Esophagus (tissue), 2 donors: ENCODE results near the gene GNAZ. TPM values are rescaled to one million over a fixed set of nuclear protein-coding genes. Genes with fewer than 3 reads are reported as not detected.

Experiments
- H3K27ac ChIP-seq, 2 donors: one replicate each; pipeline ENCODE4 v1.5.1; 2013; ENCODE audit warnings: low read depth in 2 of 2, mild to moderate bottlenecking in 2 of 2, inconsistent platforms in 1 of 2, low read length in 1 of 2, moderate library complexity in 1 of 2
- H3K27me3 ChIP-seq, 2 donors: one replicate each; pipeline ENCODE4 v1.6.1; 2013; ENCODE audit warnings: low read length in 2 of 2, control low read depth in 1 of 2, mild to moderate bottlenecking in 1 of 2; ENCODE audit not compliant: insufficient read depth in 2 of 2, control insufficient read depth in 1 of 2
- H3K36me3 ChIP-seq, 2 donors: one replicate each; pipeline ENCODE4 v1.6.1; 2013; ENCODE audit warnings: low read length in 1 of 2; ENCODE audit not compliant: control insufficient read depth in 2 of 2, insufficient read depth in 2 of 2
- H3K4me1 ChIP-seq, 2 donors: one replicate each; pipeline ENCODE4 v1.6.1; 2013; ENCODE audit warnings: low read length in 1 of 2; ENCODE audit not compliant: control insufficient read depth in 2 of 2, insufficient read depth in 2 of 2
- H3K4me3 ChIP-seq, 2 donors: one replicate each; pipeline ENCODE4 v1.5.1; 2013; ENCODE audit warnings: low read length in 2 of 2, mild to moderate bottlenecking in 2 of 2, low read depth in 1 of 2, moderate library complexity in 1 of 2
- H3K9me3 ChIP-seq, 2 donors: one replicate each; pipeline ENCODE4 v1.6.1; 2013; ENCODE audit warnings: mild to moderate bottlenecking in 2 of 2, low read depth in 1 of 2, low read length in 1 of 2, moderate library complexity in 1 of 2; ENCODE audit not compliant: control insufficient read depth in 2 of 2, insufficient read depth in 1 of 2
- WGBS, 2 donors: extraction: QIAGEN DNeasy Blood & Tissue Kit; methylation state at CpG; one replicate each; pipeline ENCODE4 v1.1.7; 2013; 5-methylcytosine and 5-hydroxymethylcytosine counted together
- polyA plus RNA-seq, 2 donors: library from polyadenylated mRNA; stranded (reverse); fragments of 200-250 nt; gene quantifications; one replicate each; pipeline ENCODE4 v1.2.3, GENCODE V29; 2013
- donor health status: healthy with polysubstance abuse.
- donor health status: Bipolar disorder and iron deficiency.

The GNAZ gene
- polyA plus RNA-seq, 2 donors = 0.83 to 1.6 TPM

DNA sequence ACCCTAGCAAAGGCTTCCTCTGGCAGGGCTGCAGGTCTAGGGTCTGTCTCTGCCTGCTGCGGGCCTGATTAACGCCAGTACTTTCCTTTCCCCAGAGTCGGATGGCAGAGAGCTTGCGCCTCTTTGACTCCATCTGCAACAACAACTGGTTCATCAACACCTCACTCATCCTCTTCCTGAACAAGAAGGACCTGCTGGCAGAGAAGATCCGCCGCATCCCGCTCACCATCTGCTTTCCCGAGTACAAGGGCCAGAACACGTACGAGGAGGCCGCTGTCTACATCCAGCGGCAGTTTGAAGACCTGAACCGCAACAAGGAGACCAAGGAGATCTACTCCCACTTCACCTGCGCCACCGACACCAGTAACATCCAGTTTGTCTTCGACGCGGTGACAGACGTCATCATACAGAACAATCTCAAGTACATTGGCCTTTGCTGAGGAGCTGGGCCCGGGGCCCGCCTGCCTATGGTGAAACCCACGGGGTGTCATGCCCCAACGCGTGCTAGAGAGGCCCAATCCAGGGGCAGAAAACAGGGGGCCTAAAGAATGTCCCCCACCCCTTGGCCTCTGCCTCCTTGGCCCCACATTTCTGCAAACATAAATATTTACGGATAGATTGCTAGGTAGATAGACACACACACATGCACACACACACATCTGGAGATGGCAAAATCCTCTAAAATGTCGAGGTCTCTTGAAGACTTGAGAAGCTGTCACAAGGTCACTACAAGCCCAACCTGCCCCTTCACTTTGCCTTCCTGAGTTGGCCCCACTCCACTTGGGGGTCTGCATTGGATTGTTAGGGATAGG lies 52.9 kb downstream of the GNAZ start:
- H3K27ac ChIP-seq = no peak overlapping the region
- 94% methylated on average over 26 of the region's 26 CpGs for WGBS, 2 donors
- no peaks in the 10 kb centered on the region for H3K27me3 ChIP-seq
- H3K4me3 ChIP-seq = no peak overlapping the region
- H3K36me3 ChIP-seq = no peaks in the 10 kb centered on the region
- H3K9me3 ChIP-seq = no peaks in the 10 kb centered on the region
- no peaks in the 10 kb centered on the region for H3K4me1 ChIP-seq

DNA sequence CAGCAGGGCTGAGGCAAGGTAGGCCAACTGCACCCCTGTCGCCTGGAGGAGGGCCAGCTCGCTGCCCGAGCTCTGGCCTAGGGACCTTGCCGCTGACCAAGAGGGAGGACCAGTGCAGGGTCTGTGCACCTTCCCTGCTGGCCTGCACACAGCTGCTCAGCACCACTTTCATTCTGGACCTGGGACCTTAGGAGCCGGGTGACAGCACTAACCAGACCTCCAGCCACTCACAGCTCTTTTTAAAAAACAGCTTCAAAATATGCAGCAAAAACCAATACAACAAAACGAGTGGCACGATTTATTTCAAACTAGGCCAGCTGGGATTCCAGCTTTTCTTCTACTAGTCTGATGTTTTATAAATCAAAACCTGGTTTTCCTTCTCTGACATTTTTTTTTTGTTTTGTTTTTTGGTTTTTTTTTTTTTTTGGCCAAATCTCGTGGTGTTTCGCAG lies 53.5 kb downstream of the GNAZ start:
- WGBS, 2 donors = 80 to 82% methylated on average over 9 of the region's 9 CpGs
- no peak overlapping the region for H3K4me3 ChIP-seq
- no peak overlapping the region for H3K27ac ChIP-seq
- no peaks in the 10 kb centered on the region for H3K4me1 ChIP-seq
- no peaks in the 10 kb centered on the region for H3K36me3 ChIP-seq
- H3K9me3 ChIP-seq = no peaks in the 10 kb centered on the region
- H3K27me3 ChIP-seq = no peaks in the 10 kb centered on the region

DNA sequence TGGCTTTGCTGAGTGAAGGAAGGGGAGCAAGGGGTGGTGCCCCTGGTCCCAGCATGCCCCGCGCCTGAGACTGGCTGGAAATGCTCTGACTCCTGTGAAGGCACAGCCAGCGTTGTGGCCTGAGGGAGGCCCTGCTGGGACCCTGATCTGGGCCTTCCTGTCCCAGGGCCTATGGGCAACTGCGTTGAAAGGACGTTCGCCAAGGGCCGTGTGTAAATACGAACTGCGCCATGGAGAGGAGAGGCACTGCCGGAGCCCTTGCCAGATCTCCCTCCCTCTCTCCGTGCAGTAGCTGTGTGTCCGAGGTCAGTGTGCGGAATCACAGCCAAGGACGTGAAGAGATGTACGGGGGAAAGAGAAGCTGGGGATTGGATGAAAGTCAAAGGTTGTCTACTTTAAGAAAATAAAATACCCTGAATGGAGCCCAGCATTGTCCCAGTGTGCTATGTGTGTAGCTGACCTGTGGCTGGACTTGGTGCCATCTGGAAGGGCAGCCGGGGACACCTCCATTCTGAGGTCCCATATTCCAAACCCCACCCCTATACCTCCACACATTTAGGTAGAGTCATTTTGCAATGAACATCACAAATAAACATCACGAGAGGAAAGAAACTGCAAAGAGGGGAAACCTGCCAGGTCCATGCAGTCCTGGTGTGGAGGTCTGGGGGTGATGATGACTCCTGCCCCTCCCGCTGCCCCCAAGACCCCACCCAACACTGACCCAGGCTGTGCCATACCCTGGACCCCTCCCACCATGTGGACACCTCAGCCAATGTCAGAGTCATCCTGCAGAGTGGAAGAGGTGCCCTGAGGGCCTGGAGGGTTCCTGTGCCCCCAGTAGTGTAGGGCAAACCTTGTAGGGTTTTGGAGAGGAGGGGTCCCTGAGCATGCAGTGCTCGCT lies 54.5 kb downstream of the GNAZ start:
- Histone ChIP-seq H3K4me1 (no peaks in the 10 kb centered on the region), H3K9me3 (no peaks in the 10 kb centered on the region), H3K4me3 (no peak overlapping the region), H3K27me3 (no peaks in the 10 kb centered on the region), H3K36me3 (no peaks in the 10 kb centered on the region), H3K27ac (no peak overlapping the region)
- WGBS, 2 donors = 72% methylated on average over 19 of the region's 19 CpGs

DNA sequence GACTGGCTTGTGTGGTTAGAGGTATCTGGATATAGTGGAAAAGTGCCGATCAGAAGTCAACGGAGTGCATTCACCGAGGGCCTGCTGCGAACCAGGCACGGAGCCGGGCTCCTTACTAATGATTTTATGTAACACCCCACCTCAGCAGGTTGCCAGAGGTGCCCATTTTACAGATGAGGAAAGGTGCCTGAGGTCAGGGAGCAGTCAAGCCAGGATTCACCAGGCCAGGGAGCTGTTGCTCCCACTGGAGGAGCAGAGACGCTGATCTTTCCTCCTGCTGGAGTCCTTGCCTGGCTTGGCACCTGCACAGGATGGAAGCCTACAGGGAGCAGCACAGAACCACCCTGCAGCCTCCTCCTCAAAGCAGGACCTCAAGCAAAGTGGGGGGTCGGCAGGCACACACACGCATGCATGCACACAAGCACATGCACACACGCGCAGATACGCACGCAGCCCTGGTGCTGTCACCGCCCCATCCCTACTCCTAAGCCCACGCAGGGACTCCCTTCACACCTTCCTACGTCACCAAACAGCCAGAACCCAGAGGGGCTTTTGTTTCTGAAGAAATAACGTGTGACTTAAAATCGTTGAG lies 55.3 kb downstream of the GNAZ start:
- no peaks in the 10 kb centered on the region for H3K4me1 ChIP-seq
- no peaks in the 10 kb centered on the region for H3K27me3 ChIP-seq
- no peaks in the 10 kb centered on the region for H3K9me3 ChIP-seq
- WGBS, 2 donors = 85 to 86% methylated on average over 18 of the region's 18 CpGs
- no peaks in the 10 kb centered on the region for H3K36me3 ChIP-seq
- H3K4me3 ChIP-seq = no peak overlapping the region
- no peak overlapping the region for H3K27ac ChIP-seq

DNA sequence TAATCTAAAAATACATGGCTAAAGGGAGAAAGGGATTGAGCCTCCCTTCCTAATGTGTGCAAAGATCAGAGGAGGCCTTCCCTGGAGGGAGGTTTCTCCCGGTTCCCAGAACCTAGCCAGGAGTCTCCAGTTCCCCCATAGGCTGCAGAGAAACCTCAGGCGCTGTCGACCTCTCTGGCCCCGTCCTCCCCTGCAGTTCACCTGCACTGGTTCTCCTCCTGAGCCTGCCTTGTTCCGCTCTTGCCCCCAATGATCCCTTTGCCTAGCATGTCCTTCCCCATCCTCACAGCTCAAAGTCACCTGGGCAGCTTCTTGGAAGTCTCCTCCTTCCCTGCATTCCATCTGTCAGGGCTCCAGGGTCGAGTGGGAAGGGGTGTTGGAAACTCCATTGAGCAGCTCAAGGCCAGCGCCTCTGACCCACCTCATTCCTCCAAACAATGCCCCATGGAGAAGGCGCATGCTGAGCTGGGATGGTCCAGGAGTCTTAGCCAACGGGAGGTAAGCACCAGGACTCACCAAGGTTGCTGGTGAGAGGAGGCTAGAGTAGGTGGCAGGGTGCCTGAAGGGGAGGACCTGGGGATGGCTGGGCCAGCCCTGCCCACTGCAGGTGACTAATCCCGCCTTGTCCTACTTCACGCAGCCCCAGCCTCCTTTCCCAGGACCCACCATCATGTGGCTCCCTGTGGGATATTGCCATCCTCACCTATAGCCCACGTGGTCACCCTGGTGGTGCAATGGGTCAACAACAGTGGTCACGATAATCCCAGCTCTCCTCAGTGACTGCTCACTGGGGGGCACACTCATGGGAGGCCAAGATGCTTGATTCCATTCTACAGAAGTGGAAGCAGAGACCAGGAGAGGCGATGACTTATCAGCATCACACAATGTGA lies 56.1 kb downstream of the GNAZ start:
- H3K9me3 ChIP-seq = no peaks in the 10 kb centered on the region
- no peaks in the 10 kb centered on the region for H3K4me1 ChIP-seq
- no peak overlapping the region for H3K4me3 ChIP-seq
- H3K36me3 ChIP-seq = no peaks in the 10 kb centered on the region
- H3K27me3 ChIP-seq = no peaks in the 10 kb centered on the region
- 82 to 85% methylated on average over 14 of the region's 14 CpGs for WGBS, 2 donors
- H3K27ac ChIP-seq = no peak overlapping the region

DNA sequence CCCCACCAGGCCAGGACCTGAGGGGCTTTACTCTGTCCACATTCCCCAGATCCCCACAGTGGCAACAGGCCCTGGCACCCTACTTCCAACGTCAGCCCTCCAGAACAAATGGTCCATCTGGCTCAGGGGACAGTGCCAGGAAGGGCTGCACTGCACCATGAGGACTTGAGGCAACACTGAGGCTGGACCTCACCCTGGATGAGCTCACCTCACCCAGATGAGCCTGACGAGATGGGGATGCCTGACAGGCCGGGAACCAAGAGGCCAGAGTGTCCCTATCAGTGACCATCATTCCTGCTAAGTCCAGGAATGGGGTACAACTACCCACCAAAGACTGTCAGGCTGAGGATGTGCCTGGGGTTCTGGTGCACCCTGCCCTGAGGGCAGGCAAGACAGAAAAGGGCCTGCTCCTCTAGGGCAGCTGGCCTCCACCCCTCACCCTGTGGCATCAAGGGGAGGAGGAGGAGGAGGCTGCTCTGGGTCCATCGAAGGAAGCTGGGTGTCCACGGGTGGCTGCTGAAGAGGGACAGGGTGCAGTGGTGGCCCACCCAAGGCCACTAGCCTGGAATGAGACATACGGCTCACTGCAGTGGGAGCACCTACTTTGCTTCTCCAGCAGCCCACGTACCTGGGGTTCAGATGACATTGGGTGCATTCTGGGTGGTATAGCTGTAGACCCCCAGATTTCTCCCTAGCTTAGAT lies 56.9 kb downstream of the GNAZ start:
- 86% methylated on average over 7 of the region's 7 CpGs for WGBS, 2 donors
- Histone ChIP-seq H3K4me3 (no peak overlapping the region), H3K36me3 (no peaks in the 10 kb centered on the region), H3K27me3 (no peaks in the 10 kb centered on the region), H3K9me3 (no peaks in the 10 kb centered on the region), H3K4me1 (no peaks in the 10 kb centered on the region), H3K27ac (no peak overlapping the region)

DNA sequence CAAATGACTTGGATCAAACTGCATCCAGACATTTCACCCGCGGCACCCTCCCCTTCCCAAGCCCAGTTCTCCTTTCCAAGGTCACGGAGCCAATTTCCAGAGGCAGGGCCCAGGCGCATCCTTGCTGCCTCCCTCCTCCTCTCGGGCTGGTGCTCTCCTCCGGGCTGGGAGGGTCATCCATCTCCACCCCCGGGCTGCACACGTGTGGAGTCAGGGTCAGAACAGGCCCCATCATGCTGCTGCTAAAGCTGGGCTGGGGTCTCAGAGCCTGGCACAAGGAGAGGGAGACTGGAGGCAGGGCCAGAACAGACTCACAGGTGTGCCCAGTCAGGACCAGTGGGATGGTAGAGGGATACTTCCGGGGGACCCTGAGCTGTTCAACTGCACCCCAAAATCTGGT lies 57.5 kb downstream of the GNAZ start:
- H3K36me3 ChIP-seq = no peaks in the 10 kb centered on the region
- H3K27ac ChIP-seq = no peak overlapping the region
- no peaks in the 10 kb centered on the region for H3K9me3 ChIP-seq
- WGBS, 2 donors = 59 to 62% methylated on average over 9 of the region's 9 CpGs
- no peaks in the 10 kb centered on the region for H3K4me1 ChIP-seq
- H3K4me3 ChIP-seq = no peak overlapping the region
- no peaks in the 10 kb centered on the region for H3K27me3 ChIP-seq

DNA sequence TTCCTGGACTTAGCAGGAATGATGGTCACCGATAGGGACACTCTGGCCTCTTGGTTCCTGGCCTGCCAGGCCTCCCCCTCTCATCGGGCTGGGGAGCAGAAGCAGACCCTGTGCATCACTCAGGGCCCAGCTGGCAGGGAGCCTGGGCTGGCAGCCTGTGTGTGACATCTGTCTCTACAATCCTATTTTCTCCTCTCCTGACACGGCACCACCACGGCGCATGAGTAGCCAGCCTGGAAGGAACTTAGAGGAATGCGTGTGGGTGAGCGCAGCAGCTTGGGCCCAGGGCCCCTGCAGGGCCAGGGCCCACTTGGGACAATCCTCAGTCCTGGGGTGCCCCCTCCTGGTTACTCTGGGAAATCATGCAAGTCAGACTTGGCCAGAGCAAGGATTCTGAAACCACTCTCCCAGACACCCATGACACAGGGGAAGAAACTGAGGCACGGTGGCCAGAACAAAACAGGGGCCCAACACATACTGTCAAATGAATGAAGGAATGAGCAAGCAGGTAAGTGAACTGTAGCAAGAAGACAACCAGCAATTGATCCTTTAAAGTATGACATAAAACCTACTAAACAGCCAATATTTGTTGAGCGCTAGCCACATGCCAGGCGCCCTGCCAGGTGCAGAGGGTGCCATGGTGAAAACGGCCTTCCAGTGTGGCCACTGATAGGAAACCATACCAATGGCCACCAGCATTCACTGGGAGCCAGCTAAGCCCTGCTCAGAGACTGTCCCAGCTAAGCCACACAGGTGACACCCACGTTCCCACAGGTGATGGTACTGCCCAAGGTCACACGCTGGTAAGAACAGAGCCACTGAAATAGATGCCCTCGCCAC lies 58.2 kb downstream of the GNAZ start:
- Histone ChIP-seq H3K27ac (no peak overlapping the region), H3K9me3 (no peaks in the 10 kb centered on the region), H3K36me3 (no peaks in the 10 kb centered on the region), H3K27me3 (no peaks in the 10 kb centered on the region), H3K4me3 (no peak overlapping the region), H3K4me1 (no peaks in the 10 kb centered on the region)
- WGBS, 2 donors = 32 to 38% methylated on average over 14 of the region's 14 CpGs
